Panc1 (cell line): ENCODE data around the gene ASF1B.

Source experiments
- CTCF ChIP-seq: fragments of 450-650 bp; IDR thresholded peaks from 2 replicates; pipeline ENCODE4 v1.5.1; 2017; ENCODE audit warnings: mild to moderate bottlenecking
- POLR2AphosphoS5 ChIP-seq: IDR thresholded peaks from 2 replicates; pipeline ENCODE4 v1.6.1; 2012; ENCODE audit warnings: mild to moderate bottlenecking, low read depth, low read length, moderate library complexity
- TCF7L2 ChIP-seq: IDR thresholded peaks from 2 replicates; pipeline ENCODE4 v1.6.1; 2011; ENCODE audit warnings: mild to moderate bottlenecking, low read depth, low read length, inconsistent platforms

- TF ChIP-seq CTCF (no peak), POLR2AphosphoS5 (peak; percentile 33; the same call in 1 of the 2 replicates), TCF7L2 (no peak)
Observed at GRCh38 chr19:14093117-14093823, 43.1 kb downstream of the ASF1B start.
